C4-2B (cell line): Measurements from ENCODE around the gene KLHL36.

Experiments used
- ZFX ChIP-seq: fragments of 450-650 bp; IDR thresholded peaks from 2 replicates; pipeline ENCODE4 v1.6.1; 2017
- TF ChIP-seq, protein P1 (sequence below): fragments of 450-650 bp; conservative IDR thresholded peaks from 2 replicates; pipeline ENCODE4 v1.5.1; 2017; ENCODE audit warnings: mild to moderate bottlenecking

DNA sequence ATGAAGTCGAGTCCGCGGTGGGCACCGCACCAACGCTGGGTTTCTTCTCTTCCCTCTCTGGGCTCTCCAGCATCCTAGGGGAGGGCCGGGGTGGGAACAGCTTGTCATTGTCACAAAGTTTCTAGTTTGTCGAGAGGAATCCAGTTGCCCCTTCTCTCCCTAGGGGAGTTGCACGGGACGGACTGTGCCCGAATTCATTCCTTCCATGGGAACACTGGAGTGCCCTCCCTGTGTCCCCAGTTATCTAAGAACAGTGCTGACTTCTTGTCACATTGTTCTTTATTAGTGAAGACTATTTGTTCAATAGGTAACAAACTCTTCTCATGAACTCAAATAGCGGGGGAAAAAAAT is 1.2 kb downstream of the KLHL36 start:
- TF ChIP-seq, protein P1, sequence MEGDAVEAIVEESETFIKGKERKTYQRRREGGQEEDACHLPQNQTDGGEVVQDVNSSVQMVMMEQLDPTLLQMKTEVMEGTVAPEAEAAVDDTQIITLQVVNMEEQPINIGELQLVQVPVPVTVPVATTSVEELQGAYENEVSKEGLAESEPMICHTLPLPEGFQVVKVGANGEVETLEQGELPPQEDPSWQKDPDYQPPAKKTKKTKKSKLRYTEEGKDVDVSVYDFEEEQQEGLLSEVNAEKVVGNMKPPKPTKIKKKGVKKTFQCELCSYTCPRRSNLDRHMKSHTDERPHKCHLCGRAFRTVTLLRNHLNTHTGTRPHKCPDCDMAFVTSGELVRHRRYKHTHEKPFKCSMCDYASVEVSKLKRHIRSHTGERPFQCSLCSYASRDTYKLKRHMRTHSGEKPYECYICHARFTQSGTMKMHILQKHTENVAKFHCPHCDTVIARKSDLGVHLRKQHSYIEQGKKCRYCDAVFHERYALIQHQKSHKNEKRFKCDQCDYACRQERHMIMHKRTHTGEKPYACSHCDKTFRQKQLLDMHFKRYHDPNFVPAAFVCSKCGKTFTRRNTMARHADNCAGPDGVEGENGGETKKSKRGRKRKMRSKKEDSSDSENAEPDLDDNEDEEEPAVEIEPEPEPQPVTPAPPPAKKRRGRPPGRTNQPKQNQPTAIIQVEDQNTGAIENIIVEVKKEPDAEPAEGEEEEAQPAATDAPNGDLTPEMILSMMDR = no peak
- TF ChIP-seq ZFX = no peak
